ENCODE measurements around the gene FBRSL1. TPM values are rescaled to one million over a fixed set of nuclear protein-coding genes. Genes with fewer than 3 reads are reported as not detected.

The FBRSL1 gene
- total RNA-seq, 1 donor from 2014 or later = 43.8 TPM

DNA sequence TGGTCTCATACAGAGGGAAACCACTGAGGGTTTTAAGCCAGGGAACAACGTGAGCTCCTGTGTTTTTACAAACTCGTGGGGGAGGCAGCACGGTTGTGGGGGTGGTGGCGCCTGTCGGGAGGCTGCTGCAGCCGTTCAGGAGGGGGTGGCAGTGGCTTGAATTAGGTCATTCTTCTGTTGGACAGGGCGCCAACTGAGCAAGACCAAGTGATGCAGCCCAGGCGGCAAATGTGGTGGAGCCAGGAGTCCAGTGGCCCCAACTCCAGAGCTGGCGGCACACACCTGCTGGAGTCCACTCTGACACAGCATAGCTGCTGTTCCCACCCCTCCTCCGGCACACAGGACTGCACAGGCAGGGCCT lies 27.8 kb downstream of the FBRSL1 start:
- peaks cover 16% of the 10 kb centered on the region for H3K36me3 Mint-ChIP-seq (ENCODE audit: low read depth, unreplicated experiment)
- H3K27ac Mint-ChIP-seq (ENCODE audit: unreplicated experiment) = no peak overlapping the region
- Histone ChIP-seq H3K27me3 (ENCODE audit: insufficient read depth, low read length) (no peaks in the 10 kb centered on the region), H2AFZ (ENCODE audit: low read depth, low read length) (no peak overlapping the region), H3K9ac (ENCODE audit: low read length) (no peak overlapping the region), H3K4me1 (ENCODE audit: insufficient read depth, low read length) (peaks cover 7% of the 10 kb centered on the region), H3K36me3 (ENCODE audit: insufficient read depth, low read length) (no peaks in the 10 kb centered on the region), H3K4me3 (ENCODE audit: insufficient read depth, low read depth, low read length) (no peak overlapping the region), H3K4me2 (ENCODE audit: low read length) (no peak overlapping the region), H3K79me2 (ENCODE audit: insufficient read depth, low read length) (no peaks in the 10 kb centered on the region), H3K9me3 (ENCODE audit: insufficient read depth, low read depth, low read length) (peaks cover 10% of the 10 kb centered on the region), H3K27ac (ENCODE audit: low read depth, low read length) (no peak overlapping the region), H4K20me1 (ENCODE audit: insufficient read depth, low read length) (peaks cover 80% of the 10 kb centered on the region)
- DNase-seq (ENCODE audit: low read depth) (no peak), FAIRE-seq (no peak)
- H3K27me3 Mint-ChIP-seq (ENCODE audit: low read depth, unreplicated experiment) = no peaks in the 10 kb centered on the region
- TF ChIP-seq CTCF (IDR thresholded peaks at IDR 0.05; ENCODE audit: insufficient read depth, low read depth, low read length) = no peak
- TF ChIP-seq EZH2 (IDR thresholded peaks at IDR 0.05; ENCODE audit: insufficient read depth, low read length) = no peak
- H3K9me3 Mint-ChIP-seq (ENCODE audit: unreplicated experiment) = peaks cover 10% of the 10 kb centered on the region
- peaks cover 10% of the 10 kb centered on the region for H3K4me1 Mint-ChIP-seq (ENCODE audit: low read depth, unreplicated experiment)
- H3K4me3 Mint-ChIP-seq (ENCODE audit: unreplicated experiment) = no peak overlapping the region

- Histone ChIP-seq H3K79me2 (ENCODE audit: insufficient read depth, low read length) (no peaks in the 10 kb centered on the region), H3K27ac (ENCODE audit: low read depth, low read length) (no peak overlapping the region), H3K4me2 (ENCODE audit: low read length) (no peak overlapping the region), H3K36me3 (ENCODE audit: insufficient read depth, low read length) (no peaks in the 10 kb centered on the region), H3K9ac (ENCODE audit: low read length) (no peak overlapping the region), H3K27me3 (ENCODE audit: insufficient read depth, low read length) (no peaks in the 10 kb centered on the region), H3K4me3 (ENCODE audit: insufficient read depth, low read depth, low read length) (no peak overlapping the region), H3K9me3 (ENCODE audit: insufficient read depth, low read depth, low read length) (peaks cover 10% of the 10 kb centered on the region), H4K20me1 (ENCODE audit: insufficient read depth, low read length) (peaks cover 80% of the 10 kb centered on the region), H3K4me1 (ENCODE audit: insufficient read depth, low read length) (peaks cover under 1% of the 10 kb centered on the region), H2AFZ (ENCODE audit: low read depth, low read length) (no peak overlapping the region)
- Mint-ChIP-seq H3K4me3 (ENCODE audit: unreplicated experiment) (no peak overlapping the region), H3K27ac (ENCODE audit: unreplicated experiment) (no peak overlapping the region), H3K4me1 (ENCODE audit: low read depth, unreplicated experiment) (peaks cover 3% of the 10 kb centered on the region), H3K27me3 (ENCODE audit: low read depth, unreplicated experiment) (no peaks in the 10 kb centered on the region), H3K36me3 (ENCODE audit: low read depth, unreplicated experiment) (peaks cover 16% of the 10 kb centered on the region), H3K9me3 (ENCODE audit: unreplicated experiment) (peaks cover 10% of the 10 kb centered on the region)
- DNase-seq (ENCODE audit: low read depth) = no peak
- TF ChIP-seq CTCF (IDR thresholded peaks at IDR 0.05; ENCODE audit: insufficient read depth, low read depth, low read length) (no peak), EZH2 (IDR thresholded peaks at IDR 0.05; ENCODE audit: insufficient read depth, low read length) (no peak)
- no peak for FAIRE-seq
These were observed 28.5 kb downstream of the FBRSL1 start for GRCh38 chr12:132518354-132518992.

DNA sequence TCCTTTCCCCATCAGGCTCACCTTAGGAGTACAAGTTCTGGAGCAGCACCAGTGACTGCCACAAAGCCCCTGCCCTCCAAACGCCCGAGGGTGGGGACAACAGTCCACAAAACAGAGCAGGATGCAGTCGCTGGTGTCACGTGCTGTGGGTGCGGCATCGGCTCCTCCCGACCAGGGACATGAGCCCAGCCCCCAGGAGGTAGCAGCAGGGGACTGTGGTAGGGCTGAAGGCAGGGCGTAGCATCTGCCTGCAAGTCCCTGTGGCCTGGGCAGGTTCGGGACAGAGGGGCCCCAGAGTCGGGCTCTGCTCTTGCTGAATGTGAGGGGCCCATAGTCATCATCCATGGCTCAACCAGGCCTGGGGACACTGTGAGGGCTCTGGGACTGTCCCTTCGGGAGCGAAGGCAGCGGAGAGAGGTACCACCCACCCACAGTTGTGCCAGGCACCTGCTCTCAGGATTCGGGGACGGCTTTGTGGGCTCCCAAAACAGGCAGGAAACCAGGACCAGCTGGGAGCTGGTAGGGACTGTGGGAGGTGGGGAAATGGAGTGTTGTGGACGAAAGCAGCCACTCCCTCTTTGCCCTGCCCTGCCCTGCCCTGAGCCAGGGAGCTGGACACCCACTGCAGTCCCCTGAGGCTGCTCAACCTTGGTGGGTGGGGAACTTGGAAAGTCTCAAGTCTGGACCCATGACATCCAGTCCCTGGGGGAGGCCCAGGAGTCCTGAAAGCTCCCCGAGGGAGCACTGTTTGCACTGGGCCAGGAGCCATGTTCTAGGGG lies 30.7 kb downstream of the FBRSL1 start:
- Histone ChIP-seq H4K20me1 (ENCODE audit: insufficient read depth, low read length) (peaks cover 83% of the 10 kb centered on the region), H3K4me3 (ENCODE audit: insufficient read depth, low read depth, low read length) (no peak overlapping the region), H3K79me2 (ENCODE audit: insufficient read depth, low read length) (no peaks in the 10 kb centered on the region), H3K4me2 (ENCODE audit: low read length) (no peak overlapping the region), H3K9me3 (ENCODE audit: insufficient read depth, low read depth, low read length) (peaks cover 10% of the 10 kb centered on the region), H3K27ac (ENCODE audit: low read depth, low read length) (no peak overlapping the region), H3K36me3 (ENCODE audit: insufficient read depth, low read length) (no peaks in the 10 kb centered on the region), H3K9ac (ENCODE audit: low read length) (no peak overlapping the region), H3K4me1 (ENCODE audit: insufficient read depth, low read length) (peaks cover 13% of the 10 kb centered on the region), H2AFZ (ENCODE audit: low read depth, low read length) (no peak overlapping the region), H3K27me3 (ENCODE audit: insufficient read depth, low read length) (no peaks in the 10 kb centered on the region)
- no peak for FAIRE-seq
- H3K27ac Mint-ChIP-seq (ENCODE audit: unreplicated experiment) = no peak overlapping the region
- H3K4me1 Mint-ChIP-seq (ENCODE audit: low read depth, unreplicated experiment) = peaks cover 6% of the 10 kb centered on the region
- H3K9me3 Mint-ChIP-seq (ENCODE audit: unreplicated experiment) = peaks cover 10% of the 10 kb centered on the region
- H3K4me3 Mint-ChIP-seq (ENCODE audit: unreplicated experiment) = no peak overlapping the region
- TF ChIP-seq CTCF (IDR thresholded peaks at IDR 0.05; ENCODE audit: insufficient read depth, low read depth, low read length) (no peak), EZH2 (IDR thresholded peaks at IDR 0.05; ENCODE audit: insufficient read depth, low read length) (no peak)
- no peak for DNase-seq (ENCODE audit: low read depth)
- H3K36me3 Mint-ChIP-seq (ENCODE audit: low read depth, unreplicated experiment) = peaks cover 16% of the 10 kb centered on the region
- peaks cover 3% of the 10 kb centered on the region for H3K27me3 Mint-ChIP-seq (ENCODE audit: low read depth, unreplicated experiment)

Measured in astrocyte (in vitro differentiated cells and primary cell).